ENCODE measurements around the gene LYVE1.

GRCh38 chr11:10518891-10519290 is 49.6 kb downstream of the LYVE1 start:
- no peak for TF ChIP-seq TAF1 (IDR thresholded peaks at IDR 0.05; ENCODE audit: borderline replicate concordance, insufficient read depth, low read length)
- TF ChIP-seq SIN3A (IDR thresholded peaks at IDR 0.05; ENCODE audit: borderline replicate concordance, insufficient read depth, low read length): no peak
- TF ChIP-seq REST (IDR thresholded peaks at IDR 0.05; ENCODE audit: insufficient read depth in 1 of 2, low read depth in 2 of 2, low read length in 2 of 2): no peak
- no peak for TF ChIP-seq POLR2AphosphoS5 (IDR thresholded peaks at IDR 0.05; ENCODE audit: low read depth, low read length)
